RPMI8226 (cell line): ENCODE results near the gene ZC3H18.

Experiments used
- DNase-seq: peaks from one replicate; pipeline ENCODE4 v3.0.0-alpha.2; 2015

The ZC3H18 gene

DNA sequence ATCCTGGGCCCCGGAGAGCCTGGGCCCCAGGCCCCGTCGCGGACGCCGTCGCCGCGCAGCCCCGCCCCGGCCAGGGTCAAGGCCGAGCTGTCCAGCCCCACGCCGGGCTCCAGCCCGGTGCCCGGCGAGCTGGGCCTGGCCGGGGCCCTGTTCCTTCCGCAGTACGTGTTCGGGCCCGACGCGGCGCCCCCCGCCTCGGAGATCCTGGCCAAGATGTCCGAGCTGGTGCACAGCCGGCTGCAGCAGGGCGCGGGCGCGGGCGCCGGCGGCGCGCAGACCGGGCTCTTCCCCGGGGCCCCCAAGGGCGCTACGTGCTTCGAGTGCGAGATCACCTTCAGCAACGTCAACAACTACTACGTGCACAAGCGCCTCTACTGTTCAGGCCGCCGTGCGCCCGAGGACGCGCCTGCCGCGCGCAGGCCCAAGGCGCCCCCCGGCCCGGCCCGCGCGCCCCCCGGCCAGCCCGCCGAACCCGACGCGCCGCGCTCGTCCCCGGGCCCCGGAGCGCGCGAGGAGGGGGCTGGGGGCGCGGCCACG, 36.8 kb upstream of the ZC3H18 start:
- DNase-seq, result no peak

DNA sequence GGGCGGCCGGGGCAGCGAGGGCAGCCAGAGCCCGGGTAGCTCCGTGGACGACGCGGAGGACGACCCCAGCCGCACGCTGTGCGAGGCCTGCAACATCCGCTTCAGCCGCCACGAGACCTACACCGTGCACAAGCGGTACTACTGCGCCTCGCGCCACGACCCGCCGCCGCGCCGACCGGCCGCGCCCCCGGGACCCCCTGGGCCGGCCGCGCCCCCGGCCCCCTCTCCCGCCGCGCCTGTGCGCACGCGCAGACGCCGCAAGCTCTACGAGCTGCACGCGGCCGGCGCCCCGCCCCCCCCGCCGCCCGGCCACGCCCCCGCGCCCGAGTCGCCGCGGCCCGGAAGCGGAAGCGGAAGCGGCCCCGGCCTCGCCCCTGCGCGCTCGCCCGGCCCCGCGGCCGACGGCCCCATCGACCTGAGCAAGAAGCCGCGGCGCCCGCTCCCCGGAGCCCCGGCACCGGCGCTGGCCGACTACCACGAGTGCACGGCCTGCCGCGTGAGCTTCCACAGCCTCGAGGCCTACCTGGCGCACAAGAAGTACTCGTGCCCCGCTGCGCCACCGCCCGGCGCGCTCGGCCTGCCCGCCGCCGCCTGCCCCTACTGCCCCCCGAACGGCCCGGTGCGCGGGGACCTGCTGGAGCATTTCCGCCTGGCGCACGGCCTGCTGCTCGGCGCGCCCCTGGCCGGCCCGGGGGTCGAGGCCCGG, 36.1 kb upstream of the ZC3H18 start:
- peak; percentile 81 for DNase-seq

DNA sequence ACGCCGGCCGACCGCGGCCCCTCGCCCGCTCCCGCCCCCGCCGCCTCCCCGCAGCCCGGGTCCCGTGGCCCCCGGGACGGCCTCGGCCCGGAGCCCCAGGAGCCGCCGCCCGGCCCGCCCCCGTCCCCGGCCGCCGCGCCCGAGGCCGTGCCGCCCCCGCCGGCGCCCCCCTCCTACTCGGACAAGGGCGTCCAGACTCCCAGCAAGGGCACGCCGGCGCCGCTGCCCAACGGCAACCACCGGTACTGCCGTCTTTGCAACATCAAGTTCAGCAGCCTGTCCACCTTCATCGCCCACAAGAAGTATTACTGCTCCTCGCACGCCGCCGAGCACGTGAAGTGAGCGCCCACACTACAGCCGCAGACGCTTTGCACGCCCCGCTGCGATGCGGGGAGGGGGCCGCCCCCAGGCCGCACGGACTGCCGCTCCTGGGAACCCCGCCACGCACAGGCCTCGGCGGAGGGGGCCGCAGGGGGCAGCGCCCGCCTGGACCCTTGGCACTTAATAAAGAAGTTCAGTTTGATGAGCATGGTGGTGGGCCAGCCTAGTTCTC, 35.5 kb upstream of the ZC3H18 start:
- peak; percentile 58 for DNase-seq

DNA sequence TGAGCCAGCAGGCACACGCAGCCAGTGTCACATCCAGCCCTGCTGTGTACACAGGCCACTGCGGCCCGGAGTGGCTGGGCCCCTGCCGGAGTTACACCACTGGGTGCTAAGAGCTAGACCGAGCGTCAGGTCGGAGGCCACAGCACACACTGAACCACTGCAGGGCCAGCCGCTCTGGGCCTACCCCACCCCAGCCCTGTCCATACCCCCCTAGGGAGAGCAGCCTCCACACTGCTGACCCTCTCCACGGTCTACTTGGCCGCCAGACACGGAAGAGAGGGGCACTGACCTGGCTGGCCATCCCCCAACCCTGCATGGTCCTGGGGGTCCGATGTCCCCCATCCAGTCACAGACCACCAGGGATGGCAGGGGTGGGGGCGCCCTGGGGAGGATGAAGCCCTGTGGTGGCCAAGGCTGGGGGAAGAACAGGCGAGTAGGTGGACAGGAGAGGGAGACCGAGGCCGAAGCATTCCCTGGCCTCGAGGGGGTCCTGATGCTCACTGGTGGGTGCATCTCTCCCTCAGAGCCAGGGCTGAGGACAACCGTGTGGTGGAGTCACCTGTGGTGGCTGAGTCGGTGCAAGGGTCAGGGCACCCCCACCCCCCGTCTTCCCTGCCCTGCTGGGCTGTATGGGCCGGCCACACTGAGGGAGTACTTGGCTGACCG, 34.9 kb upstream of the ZC3H18 start:
- DNase-seq, result no peak

DNA sequence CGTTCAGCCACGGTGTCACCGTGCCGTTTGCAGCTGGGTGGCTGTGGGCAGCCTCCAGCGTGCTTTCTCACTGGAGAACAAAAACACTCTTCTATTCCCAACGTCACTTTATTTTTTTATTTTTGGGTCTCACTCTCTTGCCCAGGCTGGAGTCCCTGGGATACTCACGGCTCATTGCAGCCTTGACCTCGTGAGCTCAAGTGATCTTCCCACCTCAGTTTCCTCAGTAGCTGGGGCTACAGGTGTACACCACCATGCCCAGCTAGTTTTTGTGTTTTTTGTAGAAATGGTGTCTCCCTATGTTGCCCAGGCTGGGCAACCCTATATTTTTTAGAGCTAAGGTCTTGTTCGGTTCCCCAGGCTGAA, 34.4 kb upstream of the ZC3H18 start:
- DNase-seq, result no peak

DNA sequence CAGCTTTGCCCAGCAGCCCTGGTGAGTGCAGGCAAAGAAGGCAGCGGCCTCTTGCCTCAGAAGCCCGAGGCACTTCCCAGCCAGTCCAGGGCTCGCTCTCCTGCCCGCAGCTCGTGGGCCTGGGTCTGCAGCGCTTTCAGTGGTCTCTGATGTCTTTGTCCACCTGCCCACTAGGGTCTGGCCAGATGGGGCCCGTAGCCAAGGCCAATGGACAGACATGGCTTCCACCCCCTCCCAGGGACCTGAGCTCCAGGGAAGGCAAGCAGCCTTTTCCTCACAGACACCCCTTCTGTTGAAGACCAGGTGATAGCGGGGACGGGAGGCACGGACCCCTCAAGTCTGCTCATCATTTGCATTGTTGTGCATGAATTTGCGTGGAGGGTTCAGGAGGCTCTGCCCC, 33.7 kb upstream of the ZC3H18 start:
- no peak for DNase-seq

DNA sequence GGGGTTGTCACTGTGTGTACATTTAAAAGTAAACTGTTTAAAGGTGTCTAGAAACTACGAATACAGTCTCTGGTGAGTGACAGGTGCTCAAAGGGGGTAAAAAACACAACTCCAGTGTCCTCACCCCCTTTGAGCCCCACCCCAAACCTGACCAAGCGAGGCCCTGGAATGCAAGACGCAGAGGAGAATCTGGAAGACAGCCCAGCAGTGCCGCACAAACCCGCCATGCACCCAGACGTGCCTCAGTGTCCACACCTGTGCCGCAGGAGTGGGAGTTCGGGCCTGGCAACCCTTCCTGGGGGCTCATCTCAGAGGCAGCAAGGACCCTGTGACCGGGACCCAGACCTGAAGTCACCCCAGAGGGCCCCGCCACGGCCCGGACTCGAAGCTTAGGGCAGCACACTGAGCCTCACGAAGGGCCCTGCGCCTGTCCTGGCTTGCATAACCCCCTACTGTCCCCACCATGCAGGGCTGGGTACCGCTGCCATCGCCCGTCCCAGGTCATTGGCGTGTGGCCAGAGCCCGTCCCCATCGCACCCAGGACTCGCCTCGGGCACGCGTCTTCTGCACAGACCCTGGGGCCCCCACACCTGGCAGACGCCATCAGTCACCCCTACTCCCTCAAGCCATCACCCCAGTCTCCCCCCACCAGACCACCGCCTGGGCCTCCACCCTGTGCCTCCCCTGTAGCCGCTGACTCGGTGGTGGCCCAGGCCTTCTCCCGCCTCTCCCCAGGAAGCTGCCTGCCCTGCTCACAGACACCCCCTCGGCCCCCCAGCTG, 33.0 kb upstream of the ZC3H18 start:
- DNase-seq, result peak; percentile 64

DNA sequence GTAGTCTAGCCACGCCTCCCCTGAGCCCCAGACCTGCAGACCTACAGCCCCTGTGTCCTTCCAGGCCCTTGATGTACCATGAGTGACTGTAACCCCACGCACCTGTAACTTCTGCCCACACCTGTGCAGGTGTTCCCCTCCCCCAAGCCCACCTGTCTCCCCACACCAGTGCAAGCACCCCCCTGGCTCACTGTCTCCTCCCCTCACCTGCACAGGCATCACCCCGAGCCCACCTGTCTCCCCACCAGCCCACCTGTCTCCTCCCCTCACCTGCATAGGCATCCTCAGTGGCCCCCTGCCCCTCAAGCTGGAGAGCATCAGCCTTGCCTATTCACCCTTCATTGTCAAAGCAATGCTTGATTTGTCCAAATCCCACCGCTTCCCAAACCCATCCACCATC, 32.3 kb upstream of the ZC3H18 start:
- no peak for DNase-seq

DNA sequence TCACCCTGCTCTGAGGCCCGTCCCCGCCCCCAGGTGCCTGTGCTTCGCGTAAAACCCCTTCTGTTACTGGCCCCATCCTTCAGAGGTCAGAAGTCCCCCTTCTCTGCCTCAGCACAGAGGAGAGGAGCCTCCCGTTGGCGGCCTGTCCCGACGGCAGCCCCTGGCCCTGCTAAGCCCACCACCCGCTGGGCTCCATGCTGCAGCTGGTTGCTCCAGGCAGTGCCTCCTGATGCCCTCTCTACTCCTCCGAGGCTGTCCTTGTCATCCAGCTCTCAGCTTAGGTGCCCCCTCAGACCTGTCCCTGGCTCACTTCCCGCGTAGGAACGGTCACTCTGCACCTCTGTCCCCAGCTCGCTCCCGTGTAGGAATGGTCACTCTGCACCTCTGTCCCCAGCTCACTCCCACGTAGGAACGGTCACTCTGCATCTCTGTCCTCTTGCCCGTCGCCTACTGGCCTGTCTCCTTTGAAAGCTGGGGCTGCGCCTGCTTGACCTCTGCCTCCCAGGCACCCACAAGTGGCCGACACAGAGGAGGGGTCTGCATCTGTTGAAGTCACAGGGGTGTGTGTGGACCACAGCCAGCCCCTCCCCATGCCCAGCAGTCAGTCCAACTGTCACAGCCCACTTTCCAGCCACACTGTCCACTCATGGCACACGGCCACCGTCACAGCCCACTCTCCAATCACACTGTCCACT, 31.7 kb upstream of the ZC3H18 start:
- no peak for DNase-seq

DNA sequence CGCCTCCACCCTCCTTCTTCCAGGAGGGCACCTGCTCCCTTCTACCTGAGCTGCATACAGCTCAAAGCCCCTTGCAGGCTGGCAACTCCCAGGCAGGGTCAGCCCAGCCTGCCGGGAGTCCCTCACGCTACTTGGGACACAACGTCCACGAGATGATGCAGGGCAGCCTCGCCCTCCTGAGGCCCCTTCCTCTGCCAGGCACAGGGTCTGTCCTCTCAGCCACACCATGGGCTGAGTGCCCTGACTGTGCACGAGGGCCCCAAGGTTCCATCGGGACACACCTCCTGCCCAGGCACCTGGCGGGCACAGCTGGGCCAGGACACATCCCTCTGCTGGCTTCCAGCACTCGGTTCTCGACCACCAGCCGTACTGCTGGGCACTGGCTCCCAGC, 30.9 kb upstream of the ZC3H18 start:
- no peak for DNase-seq

DNA sequence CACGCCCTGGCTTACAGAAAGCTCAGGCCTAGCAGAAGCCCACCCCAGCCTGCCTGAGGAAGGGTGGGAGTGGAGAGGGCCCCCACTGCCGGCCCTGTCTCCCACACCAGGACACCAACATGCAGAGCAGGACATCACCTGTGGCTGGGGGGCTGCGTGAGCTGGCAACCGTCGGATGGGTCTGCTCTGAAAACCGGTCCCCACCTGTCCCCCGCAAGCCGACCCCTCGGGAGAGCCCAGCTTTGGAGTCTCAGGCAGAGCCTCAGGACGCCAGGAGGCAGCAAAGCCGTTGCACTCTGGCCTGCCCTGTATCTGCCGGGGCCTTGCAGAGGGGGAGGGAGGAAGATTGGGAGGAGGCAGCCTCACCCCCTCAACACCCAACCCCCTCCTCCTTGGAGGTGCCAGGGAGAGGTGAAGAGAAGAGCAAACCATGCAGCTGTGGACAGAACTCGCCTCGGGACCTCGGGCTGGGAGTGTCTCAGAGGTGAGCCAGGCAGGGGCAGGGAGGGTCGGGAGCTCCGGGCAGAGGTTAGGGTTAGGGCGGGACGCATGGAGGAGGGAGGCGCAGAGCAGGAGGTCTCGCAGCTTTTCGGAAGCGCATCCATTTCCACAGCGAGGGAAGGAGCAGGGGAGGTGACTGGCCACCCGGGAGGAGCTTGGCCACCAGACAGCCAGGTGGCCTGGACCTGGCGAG, 30.4 kb upstream of the ZC3H18 start:
- peak; percentile 36 for DNase-seq

DNA sequence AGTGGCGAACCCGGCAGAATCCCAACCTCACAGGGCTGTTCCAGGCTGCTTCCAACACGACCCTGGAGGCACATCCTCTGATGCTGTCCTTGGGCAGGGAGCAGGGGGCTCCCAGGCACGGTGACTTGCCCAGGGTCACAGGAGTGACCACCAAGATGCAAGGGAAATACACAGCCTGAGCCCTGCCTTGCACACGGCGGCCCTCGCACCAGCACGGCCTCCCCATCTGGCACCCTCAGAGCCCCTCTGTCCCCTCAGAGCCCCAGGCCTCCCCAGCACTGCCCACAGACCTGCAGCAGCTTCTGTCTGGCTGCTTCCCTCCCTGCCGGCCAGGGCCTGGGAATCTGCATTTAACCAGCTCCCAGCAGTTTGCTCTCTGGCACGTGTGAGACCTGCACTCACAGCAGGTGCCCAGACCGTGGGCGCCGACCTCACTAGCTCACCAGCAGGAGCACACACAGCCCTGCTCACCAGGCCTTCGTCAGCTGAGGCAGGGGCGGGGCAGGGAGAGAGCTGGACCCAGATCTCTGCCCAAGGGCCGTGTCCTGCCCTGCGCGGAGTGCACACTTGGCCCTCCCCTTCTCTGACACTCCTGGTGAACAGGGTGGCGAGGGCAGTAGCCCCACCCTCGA, 29.7 kb upstream of the ZC3H18 start:
- no peak for DNase-seq

DNA sequence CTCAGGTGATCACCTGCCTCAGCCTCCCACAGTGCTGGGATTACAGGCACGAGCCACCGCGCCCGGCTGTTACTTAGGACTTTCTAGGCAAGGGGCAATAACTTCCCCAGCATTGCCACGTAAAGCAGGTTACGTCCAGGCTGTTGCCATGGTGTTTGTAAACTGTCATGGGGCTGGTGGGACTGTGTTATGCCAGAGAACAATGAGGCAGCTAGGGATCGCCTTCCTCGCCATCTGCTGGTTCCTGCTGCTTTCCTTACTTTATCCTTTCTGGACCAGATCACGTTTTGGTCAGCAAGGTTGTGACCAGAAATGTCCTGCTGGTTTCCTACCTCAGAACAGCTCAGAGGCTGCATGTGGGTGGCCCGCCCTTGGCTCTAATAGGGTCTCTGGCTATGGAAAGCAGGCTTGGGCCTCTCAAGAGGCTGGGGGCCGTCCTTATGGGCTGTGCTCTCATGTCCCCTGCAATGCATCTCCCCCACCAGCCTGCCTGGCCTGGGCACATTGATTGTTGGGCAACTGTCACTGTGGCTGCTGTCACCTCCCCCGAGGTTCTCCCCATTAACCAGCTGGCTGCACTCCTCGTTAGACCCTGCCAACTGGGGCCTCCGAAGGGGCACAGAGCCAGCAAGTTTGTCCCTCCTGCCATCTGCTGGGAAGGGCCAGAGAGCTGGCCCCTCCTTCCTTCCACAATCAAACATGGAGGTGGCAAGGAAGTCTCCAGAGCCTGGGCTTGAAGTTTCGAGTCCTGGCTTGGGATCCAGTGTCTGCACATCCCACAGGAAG, 28.2 kb upstream of the ZC3H18 start:
- DNase-seq, result no peak

DNA sequence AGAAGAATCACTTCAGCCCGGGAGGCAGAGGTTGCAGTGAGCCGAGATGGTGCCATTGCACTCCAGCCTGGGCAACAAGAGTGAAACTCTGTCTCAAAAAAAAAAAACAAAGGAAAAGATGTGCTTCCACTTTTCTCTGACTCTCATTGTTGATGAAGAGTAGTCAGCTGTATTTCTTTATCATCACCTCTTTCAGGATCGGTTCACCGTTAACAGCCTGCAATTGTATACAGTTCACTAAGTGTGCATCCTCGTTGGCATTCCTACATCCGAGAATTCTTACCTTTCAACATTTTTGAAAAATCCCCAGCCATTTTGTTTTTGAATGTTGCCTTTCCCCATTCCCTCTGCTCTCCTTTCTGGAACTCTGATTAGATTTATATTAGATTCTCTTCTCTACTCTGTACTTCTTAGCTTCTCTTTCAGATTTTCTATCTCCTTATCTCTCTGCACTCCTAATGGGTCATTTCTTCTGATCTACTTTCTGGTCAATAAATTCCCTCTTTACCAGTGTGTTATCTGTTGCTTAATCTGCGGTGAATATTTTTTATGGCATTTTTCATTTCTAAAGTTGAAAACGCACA, 26.9 kb upstream of the ZC3H18 start:
- no peak for DNase-seq

DNA sequence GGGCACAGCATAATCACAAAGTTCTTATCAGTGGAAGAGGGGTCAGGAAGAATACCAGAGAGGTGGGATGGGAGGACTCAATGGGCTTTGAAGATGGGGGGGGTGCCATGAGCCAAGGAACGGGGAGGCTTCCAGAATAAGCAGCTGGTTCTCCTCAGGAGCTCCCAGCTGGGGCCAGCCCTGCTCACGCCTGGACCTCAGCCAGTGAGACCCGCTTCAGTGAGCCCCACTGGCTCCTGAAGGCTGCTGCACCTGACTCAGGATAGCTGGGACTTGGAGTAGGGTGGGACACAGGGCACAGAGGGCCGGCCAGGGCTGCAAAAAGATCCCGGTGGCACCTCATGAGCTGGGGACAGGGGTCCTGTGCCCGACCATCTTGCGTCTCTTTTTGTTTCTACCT, 24.4 kb upstream of the ZC3H18 start:
- DNase-seq, result no peak

DNA sequence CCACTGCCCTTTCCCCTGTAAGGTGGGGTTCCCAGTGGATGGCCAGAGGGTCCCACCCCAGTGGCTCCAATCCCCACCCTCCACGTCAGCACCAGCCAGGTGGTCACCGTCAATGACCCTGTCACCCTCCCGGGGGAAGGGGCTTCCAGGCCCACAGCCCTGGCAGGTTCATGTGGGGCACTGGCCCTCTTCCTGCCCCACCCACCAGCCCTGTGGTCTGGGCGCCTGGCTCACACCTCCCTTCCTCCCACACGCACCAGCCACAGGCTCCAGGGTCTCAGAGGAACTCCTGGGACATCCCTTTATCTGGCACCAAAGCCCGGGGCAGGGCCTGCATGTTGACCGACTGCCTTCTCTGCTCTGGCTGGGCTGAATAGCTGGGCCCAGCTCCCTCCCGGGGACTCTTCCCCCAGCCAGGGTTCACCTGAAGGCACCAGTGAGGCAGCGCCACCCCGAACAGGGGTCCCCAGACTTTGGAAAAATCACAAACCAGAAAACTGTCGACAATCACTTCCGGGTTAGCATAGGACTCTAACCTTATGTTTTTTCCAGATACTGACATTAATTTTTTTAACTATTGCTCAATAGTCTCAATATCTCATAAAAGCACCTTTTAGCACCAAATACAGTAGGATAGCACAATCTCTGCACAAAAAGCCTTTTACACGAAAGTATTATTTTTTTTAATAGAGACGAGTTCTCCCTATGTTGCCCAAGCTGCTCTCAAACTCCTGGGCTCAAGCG, 21.9 kb upstream of the ZC3H18 start:
- DNase-seq, result no peak

DNA sequence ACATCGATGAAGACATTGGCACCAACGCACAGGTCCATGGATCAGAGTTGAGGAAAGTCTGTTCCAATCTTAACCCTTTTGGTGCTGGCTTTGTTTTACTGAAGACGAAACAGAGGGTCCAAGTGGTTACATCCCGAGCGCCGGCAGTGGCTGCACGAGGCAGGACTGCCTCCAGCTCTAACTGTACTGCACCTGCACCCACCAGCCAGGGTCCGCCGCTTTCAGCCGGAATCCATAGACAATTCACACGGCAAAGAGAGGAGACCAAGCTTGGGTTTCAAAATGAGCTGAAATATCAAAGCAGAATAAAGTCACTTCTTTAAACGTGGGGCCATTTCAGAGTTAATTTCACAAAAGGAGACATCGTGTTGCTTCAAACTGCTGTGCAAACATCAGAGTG, 21.2 kb upstream of the ZC3H18 start:
- DNase-seq, result no peak

DNA sequence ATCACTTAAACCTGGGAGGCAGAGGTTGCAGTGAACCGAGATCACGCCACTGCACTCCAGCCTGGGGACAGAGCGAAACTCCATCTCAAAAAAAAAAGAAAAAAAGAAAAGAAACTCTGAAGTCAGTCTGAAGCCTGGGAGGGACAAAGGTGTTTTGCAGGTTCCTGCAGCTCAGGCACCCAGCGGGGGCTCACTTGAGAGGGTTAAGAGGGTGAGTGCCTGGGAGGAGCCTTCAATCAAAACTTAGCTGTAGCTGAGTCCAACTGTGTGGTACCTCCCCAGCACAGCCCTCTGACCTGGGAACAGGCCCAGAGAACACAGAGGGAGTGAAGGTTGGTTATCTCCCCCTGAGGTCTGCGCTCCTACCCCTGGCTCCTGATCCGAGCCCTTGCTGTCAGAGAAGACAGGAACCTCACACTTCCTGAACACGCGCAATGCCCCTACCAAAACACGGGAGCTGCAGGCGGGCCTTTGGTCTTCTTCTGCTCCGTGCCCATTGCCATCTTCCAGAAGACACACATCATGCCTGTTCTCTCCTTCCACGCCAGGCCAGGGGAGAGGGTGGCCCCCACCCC, 20.4 kb upstream of the ZC3H18 start:
- no peak for DNase-seq

DNA sequence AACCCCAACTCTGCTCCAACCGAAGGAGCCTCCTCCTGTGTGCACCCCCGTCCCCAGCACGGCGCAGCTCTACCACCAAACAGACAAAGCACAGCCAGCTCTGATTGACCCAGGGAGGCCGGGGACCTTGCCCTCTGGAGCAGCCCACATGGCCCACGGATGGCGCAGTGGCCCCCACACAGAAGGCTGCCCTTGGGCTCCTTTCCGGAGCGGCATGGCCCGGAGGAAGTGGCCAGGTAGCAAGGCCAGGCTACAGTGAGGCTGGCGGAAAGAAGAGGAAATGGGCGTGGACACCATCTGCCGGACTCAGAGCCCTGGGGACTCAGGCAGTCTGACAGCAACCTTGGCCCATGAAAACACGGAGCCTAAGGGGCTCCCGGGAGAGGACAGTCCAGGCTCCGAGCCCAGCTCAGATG, 19.9 kb upstream of the ZC3H18 start:
- no peak for DNase-seq
